Measurements from ENCODE around the gene HOXD9. TPM values are rescaled to one million over a fixed set of nuclear protein-coding genes. Genes with fewer than 3 reads are reported as not detected.

The HOXD9 gene
- total RNA-seq, 1 donor from 2014 or later, result 12.5 TPM

DNA sequence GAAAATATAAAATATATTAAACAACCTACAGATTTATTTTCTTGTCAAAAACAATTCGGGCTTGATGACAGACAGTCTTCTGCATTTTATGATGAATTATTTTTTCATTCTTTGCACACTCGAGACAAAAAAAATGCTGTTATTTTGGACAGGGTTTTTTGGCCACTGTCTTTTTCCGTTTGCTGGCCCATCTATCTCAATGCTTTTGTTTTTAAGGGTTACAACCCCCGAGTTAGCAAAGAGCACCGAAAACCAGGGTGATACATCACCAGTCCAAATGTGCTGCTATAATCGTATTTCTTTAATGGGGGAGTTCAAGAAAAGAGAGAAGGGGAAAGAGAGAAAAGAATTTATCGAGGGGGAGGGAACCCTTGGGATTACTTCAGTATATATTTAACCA lies 46.5 kb upstream of the HOXD9 start:
- Histone ChIP-seq H3K27me3 (peaks cover 6% of the 10 kb centered on the region), H3K4me3 (no peak overlapping the region), H3K36me3 (no peaks in the 10 kb centered on the region), H3K4me1 (peaks cover 9% of the 10 kb centered on the region), H3K27ac (peak overlapping the region; percentile 93), H3K9me3 (no peaks in the 10 kb centered on the region)
- TF ChIP-seq POLR2AphosphoS5 (IDR thresholded peaks at IDR 0.05; ENCODE audit: insufficient read depth in 1 of 2, low read depth in 1 of 2), result no peak
- TF ChIP-seq POLR2A (IDR thresholded peaks at IDR 0.05), result no peak
- TF ChIP-seq, protein P1, sequence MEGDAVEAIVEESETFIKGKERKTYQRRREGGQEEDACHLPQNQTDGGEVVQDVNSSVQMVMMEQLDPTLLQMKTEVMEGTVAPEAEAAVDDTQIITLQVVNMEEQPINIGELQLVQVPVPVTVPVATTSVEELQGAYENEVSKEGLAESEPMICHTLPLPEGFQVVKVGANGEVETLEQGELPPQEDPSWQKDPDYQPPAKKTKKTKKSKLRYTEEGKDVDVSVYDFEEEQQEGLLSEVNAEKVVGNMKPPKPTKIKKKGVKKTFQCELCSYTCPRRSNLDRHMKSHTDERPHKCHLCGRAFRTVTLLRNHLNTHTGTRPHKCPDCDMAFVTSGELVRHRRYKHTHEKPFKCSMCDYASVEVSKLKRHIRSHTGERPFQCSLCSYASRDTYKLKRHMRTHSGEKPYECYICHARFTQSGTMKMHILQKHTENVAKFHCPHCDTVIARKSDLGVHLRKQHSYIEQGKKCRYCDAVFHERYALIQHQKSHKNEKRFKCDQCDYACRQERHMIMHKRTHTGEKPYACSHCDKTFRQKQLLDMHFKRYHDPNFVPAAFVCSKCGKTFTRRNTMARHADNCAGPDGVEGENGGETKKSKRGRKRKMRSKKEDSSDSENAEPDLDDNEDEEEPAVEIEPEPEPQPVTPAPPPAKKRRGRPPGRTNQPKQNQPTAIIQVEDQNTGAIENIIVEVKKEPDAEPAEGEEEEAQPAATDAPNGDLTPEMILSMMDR (IDR thresholded peaks at IDR 0.05), result no peak
- intact Hi-C loops (cut with DNase I), result loop anchor here (5.0 kb wide), 1 partner anchor 74 kb away; the partner anchor contains the start of gene LNPK
- DNase-seq (ENCODE audit: extremely low spot score in 2 of 2), result no peak

- DNase-seq (ENCODE audit: extremely low spot score in 2 of 2), result no peak
- Histone ChIP-seq H3K4me1 (peaks cover 11% of the 10 kb centered on the region), H3K27ac (peak overlapping the region; percentile 93), H3K27me3 (peaks cover 9% of the 10 kb centered on the region), H3K9me3 (no peaks in the 10 kb centered on the region), H3K4me3 (no peak overlapping the region), H3K36me3 (no peaks in the 10 kb centered on the region)
- intact Hi-C loops (cut with DNase I), result loop anchor here (5.0 kb wide), 1 partner anchor 74 kb away; the partner anchor contains the start of gene LNPK
- TF ChIP-seq, protein P1 (IDR thresholded peaks at IDR 0.05), result no peak
- TF ChIP-seq POLR2AphosphoS5 (IDR thresholded peaks at IDR 0.05; ENCODE audit: insufficient read depth in 1 of 2, low read depth in 1 of 2) (no peak), POLR2A (IDR thresholded peaks at IDR 0.05) (no peak)
Observed at GRCh38 chr2:176076796-176077195, 45.7 kb upstream of the HOXD9 start.

DNA sequence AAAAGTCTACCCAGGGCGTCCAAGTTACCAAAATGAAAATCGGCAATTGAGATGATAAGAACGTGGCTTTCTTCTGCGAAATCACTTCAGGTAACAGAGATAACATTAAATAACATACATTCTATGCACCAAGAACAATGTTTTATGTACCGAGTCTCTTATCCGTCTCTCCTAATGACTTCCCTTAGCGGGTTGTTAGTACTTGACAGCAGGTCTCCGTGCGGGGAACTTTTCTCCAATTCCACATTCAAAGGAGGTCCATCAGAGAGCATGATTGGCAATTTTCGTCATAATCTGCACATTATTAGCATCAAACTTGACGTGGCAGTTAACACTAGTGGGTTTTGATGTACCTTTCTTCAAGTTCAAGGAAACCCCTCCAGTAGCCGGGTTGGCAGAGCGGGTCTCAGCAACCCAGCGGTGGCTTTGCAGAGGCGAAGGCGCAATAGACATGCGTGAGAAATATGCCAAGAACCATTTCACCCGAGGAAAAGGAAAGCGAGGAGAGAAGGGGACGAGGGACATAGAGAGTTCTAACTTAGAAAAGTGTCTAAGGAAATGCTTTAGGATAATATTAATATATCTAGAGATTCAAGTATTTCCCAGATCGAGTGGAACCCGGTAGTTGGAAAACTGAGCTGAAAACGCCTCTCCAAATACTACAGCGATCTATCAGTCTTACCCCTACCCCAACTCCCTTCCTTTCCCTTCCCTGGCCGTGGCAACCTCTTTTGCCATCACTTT lies 43.8 kb upstream of the HOXD9 start:
- peak in 1 of 2 donors; percentile 83 for DNase-seq (ENCODE audit: extremely low spot score in 2 of 2)
- Histone ChIP-seq H3K9me3 (no peaks in the 10 kb centered on the region), H3K36me3 (no peaks in the 10 kb centered on the region), H3K4me3 (peak overlapping the region; percentile 49 to 52), H3K27ac (peak overlapping the region; percentile 93), H3K4me1 (peaks cover 29% of the 10 kb centered on the region), H3K27me3 (peaks cover 9% of the 10 kb centered on the region)
- TF ChIP-seq POLR2AphosphoS5 (IDR thresholded peaks at IDR 0.05; ENCODE audit: insufficient read depth in 1 of 2, low read depth in 1 of 2) (no peak), POLR2A (IDR thresholded peaks at IDR 0.05) (no peak)
- TF ChIP-seq, protein P1 (IDR thresholded peaks at IDR 0.05), result no peak
- intact Hi-C loops (cut with DNase I), result loop anchor here (5.0 kb wide), 1 partner anchor 76 kb away; the partner anchor contains the start of gene LNPK

DNA sequence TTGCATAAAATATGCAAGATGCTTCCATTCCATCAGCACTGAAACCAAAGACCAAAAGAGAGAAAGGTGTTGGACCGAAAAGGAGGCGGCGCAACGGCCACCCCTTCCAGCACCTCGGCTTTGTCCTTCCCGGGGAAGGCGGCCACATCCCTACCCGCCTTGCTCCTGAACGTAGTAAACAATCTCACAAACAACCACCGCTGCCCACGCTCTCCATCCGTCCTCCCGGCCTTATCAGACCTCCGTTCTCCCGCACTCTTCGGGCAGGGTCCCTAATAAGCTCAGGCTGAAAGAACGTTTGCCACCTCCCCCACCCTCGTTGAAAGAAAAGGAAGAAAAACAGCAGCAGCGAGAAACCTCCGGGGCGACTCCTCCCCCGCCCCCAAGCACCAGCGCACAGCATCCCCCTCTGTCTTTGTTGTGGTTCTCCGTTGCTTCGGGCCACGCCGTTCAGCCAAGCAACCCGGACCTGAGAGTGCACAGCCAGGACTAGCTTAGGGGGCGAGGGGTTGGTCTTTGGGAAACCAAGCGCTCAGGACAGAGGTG lies 43.2 kb upstream of the HOXD9 start:
- intact Hi-C loops (cut with DNase I), result loop anchor here (5.0 kb wide), 1 partner anchor 77 kb away; the partner anchor contains the start of gene LNPK
- Histone ChIP-seq H3K36me3 (no peaks in the 10 kb centered on the region), H3K4me1 (peaks cover 32% of the 10 kb centered on the region), H3K27me3 (peaks cover 9% of the 10 kb centered on the region), H3K27ac (peak overlapping the region; percentile 93), H3K9me3 (no peaks in the 10 kb centered on the region), H3K4me3 (peak overlapping the region; percentile 49 to 52)
- DNase-seq (ENCODE audit: extremely low spot score in 2 of 2), result peak in 1 of 2 donors; percentile 87
- TF ChIP-seq POLR2A (IDR thresholded peaks at IDR 0.05) (no peak), POLR2AphosphoS5 (IDR thresholded peaks at IDR 0.05; ENCODE audit: insufficient read depth in 1 of 2, low read depth in 1 of 2) (peak in 1 of 2 donors; percentile 43)

DNA sequence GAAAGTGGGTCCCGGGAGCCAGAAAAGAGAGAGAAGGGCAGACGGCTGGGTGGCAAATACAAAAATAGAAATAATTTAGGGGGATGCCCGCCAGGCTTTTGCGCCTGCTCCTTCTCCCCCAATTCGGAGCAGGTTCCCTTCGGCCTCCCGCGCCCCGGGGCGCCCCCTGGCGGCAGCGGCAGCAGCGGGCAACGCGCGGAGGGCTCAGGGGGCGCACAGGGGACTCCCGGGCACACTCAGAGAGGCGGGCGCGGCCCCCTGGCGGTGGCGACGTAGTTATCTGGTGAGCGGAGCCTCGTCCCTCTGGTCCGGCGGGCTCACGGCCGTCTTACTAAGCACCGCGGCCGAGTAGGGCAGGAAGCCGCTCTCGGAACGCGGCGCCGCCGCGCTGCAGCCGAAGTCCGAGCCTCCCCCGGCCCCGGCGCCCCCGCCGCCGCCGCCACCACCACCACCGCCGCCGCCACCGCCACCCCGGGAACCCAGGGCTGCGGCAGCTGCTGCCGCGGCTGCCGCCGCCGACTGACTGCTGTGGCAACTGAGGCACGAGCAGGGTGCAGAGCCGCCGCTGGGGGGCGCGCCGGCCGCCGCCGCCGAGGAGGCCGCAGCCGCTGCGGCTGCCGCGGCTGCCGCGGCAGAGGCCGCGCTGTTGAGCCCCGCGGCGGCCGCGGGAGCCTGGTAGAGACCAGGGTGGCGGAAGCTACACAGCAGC lies 42.5 kb upstream of the HOXD9 start:
- TF ChIP-seq POLR2A (IDR thresholded peaks at IDR 0.05) (no peak), POLR2AphosphoS5 (IDR thresholded peaks at IDR 0.05; ENCODE audit: insufficient read depth in 1 of 2, low read depth in 1 of 2) (no peak)
- TF ChIP-seq, protein P1 (IDR thresholded peaks at IDR 0.05), result peak; percentile 71 to 87 (median 77)
- Histone ChIP-seq H3K4me1 (peaks cover 37% of the 10 kb centered on the region), H3K27me3 (peaks cover 9% of the 10 kb centered on the region), H3K27ac (peak overlapping the region; percentile 93), H3K9me3 (no peaks in the 10 kb centered on the region), H3K36me3 (no peaks in the 10 kb centered on the region), H3K4me3 (peak overlapping the region; percentile 49 to 52)
- no peak for DNase-seq (ENCODE audit: extremely low spot score in 2 of 2)
- intact Hi-C loops (cut with DNase I), result loop anchor here (5.0 to 10.0 kb wide), 2 partner anchors 78 to 1745 kb away; partner anchors contain the start of genes LNPK and SP9
